Endothelial cell of umbilical vein (primary cell): Measurements from ENCODE around the gene DAPK2. TPM values are rescaled to one million over a fixed set of nuclear protein-coding genes. Genes with fewer than 3 reads are reported as not detected.

Experiments
- BruUV-seq: library from RNA; stranded (reverse); fragments of 400-500 nt; replicated peaks from 2 replicates; lab custom pipeline; 2021; lab: Mats Ljungman, UMichigan
- CTCF ChIA-PET: fragments of 300-600, 350-600 bp; sonication (Branson Sonifier 250); formaldehyde crosslinking; loops from one replicate; lab custom pipeline; 2021; ENCODE audit warnings: antibody characterized with exemption, inconsistent platforms; lab: Charles Lee
- POLR2A ChIA-PET: fragments of 300-600, 350-600 bp; sonication (Branson Sonifier 250); formaldehyde crosslinking; loops from one replicate; lab custom pipeline; 2021; ENCODE audit warnings: antibody characterized with exemption, inconsistent platforms; lab: Charles Lee
- DNase-seq: peaks from one replicate; pipeline ENCODE4 v3.0.0-alpha.2; 2011; ENCODE audit warnings: low read depth, low spot score
- FAIRE-seq: peaks from 2 replicates; lab custom pipeline; 2011; peaks lifted over from hg19 to GRCh38; lab: Jason Lieb, UNC
- H2AFZ ChIP-seq: 2 replicates; pipeline ENCODE4 v1.6.0; 2012; ENCODE audit warnings: low read depth, low read length, control low read depth, inconsistent platforms
- H3K27ac ChIP-seq: 2 replicates; pipeline ENCODE4 v1.5.1; 2011; ENCODE audit warnings: low read depth, mild to moderate bottlenecking, control low read depth, low read length, moderate library complexity; ENCODE audit not compliant: insufficient read depth
- H3K27me3 ChIP-seq, 2 experiments: 2 replicates each; pipeline versions ENCODE4 v1.6.0 to v1.6.1; 2011; ENCODE audit warnings: low read length in 2 of 2, mixed read lengths in 1 of 2; ENCODE audit not compliant: control insufficient read depth in 2 of 2, insufficient read depth in 2 of 2
- H3K36me3 ChIP-seq, 2 experiments: 2 replicates in 1 of 2; 3 replicates in 1 of 2; pipeline ENCODE4 v1.5.1; 2011; ENCODE audit warnings: low read length in 2 of 2, mild to moderate bottlenecking in 1 of 2, moderate library complexity in 1 of 2; ENCODE audit not compliant: control insufficient read depth in 2 of 2, insufficient read depth in 2 of 2; ENCODE audit errors: extremely low read depth in 1 of 2
- H3K4me1 ChIP-seq: 3 replicates; pipeline ENCODE4 v1.5.1; 2011; ENCODE audit warnings: mild to moderate bottlenecking, low read length; ENCODE audit not compliant: control insufficient read depth, insufficient read depth; ENCODE audit errors: extremely low read depth
- H3K4me2 ChIP-seq: 2 replicates; pipeline ENCODE4 v1.6.1; 2011; ENCODE audit warnings: low read length, control low read depth, mixed read lengths; ENCODE audit not compliant: insufficient read depth
- H3K4me3 ChIP-seq, 3 experiments: fragments of 200-600 bp in 1 of 3; sonication (generic), shearing (Covaris generic) in 1 of 3; replicated peaks in 1 of 3; 2 replicates each; pipeline ENCODE4 v1.5.1; 2011 to 2016; ENCODE audit warnings: control low read depth in 3 of 3, low read length in 3 of 3, mild to moderate bottlenecking in 2 of 3, inconsistent platforms in 1 of 3, low read depth in 1 of 3, moderate library complexity in 1 of 3; ENCODE audit not compliant: insufficient read depth in 1 of 3
- H3K79me2 ChIP-seq: 2 replicates; pipeline ENCODE4 v1.6.0; 2012; ENCODE audit warnings: low read length, inconsistent platforms; ENCODE audit not compliant: control insufficient read depth, insufficient read depth
- H3K9ac ChIP-seq: replicated peaks from 2 replicates; pipeline ENCODE3; 2011; ENCODE audit warnings: low read length, control low read depth; ENCODE audit not compliant: insufficient read depth; ENCODE audit errors: extremely low read depth
- H3K9me1 ChIP-seq: replicated peaks from 3 replicates; pipeline ENCODE4 v1.6.0; 2011; ENCODE audit warnings: mild to moderate bottlenecking, low read length; ENCODE audit not compliant: control insufficient read depth, insufficient read depth; ENCODE audit errors: extremely low read depth
- H3K9me3 ChIP-seq: replicated peaks from 2 replicates; pipeline ENCODE4 v1.5.1; 2012; ENCODE audit warnings: low read length, inconsistent platforms; ENCODE audit not compliant: control insufficient read depth, insufficient read depth
- H4K20me1 ChIP-seq: replicated peaks from 2 replicates; pipeline ENCODE3; 2011; ENCODE audit warnings: mild to moderate bottlenecking, low read length; ENCODE audit not compliant: control insufficient read depth, insufficient read depth; ENCODE audit errors: extremely low read depth
- EZH2 ChIP-seq: IDR thresholded peaks from 2 replicates; pipeline ENCODE4 v1.6.1; 2012; ENCODE audit warnings: borderline replicate concordance, low read depth, mild to moderate bottlenecking, moderate library complexity, low read length, inconsistent platforms; ENCODE audit not compliant: severe bottlenecking
- FOS ChIP-seq: IDR thresholded peaks from 2 replicates; pipeline ENCODE4 v1.6.1; 2011; ENCODE audit warnings: mild to moderate bottlenecking, low read length, moderate library complexity, borderline replicate concordance; ENCODE audit not compliant: insufficient read depth
- GATA2 ChIP-seq: IDR thresholded peaks from 2 replicates; pipeline ENCODE4 v1.7.0; 2011; ENCODE audit warnings: low read depth, mild to moderate bottlenecking, moderate library complexity, mixed read lengths, low read length; ENCODE audit not compliant: insufficient read length, insufficient read depth
- JUN ChIP-seq: IDR thresholded peaks from 2 replicates; pipeline ENCODE4 v1.6.1; 2011; ENCODE audit warnings: borderline replicate concordance, low read depth; ENCODE audit not compliant: insufficient read length, insufficient read depth
- MYC ChIP-seq: IDR thresholded peaks from one replicate; pipeline ENCODE4 v1.6.1; 2011; ENCODE audit warnings: mild to moderate bottlenecking, low read depth, low read length
- POLR2A ChIP-seq: IDR thresholded peaks from 2 replicates; pipeline ENCODE4 v1.6.1; 2012; ENCODE audit warnings: low read depth, mild to moderate bottlenecking, control low read depth, low read length
- POLR2AphosphoS5 ChIP-seq: IDR thresholded peaks from 2 replicates; pipeline ENCODE4 v1.6.1; 2012; ENCODE audit warnings: low read depth, mild to moderate bottlenecking, control low read depth, low read length, moderate library complexity; ENCODE audit not compliant: insufficient read depth
- dilution Hi-C: fragments of 300-500 bp; cut with MboI; formaldehyde crosslinking; loops from one replicate; pipeline ENCODE4 v1.15.0; 2019; ENCODE audit warnings: low sequenced_read_pairs; ENCODE audit not compliant: extremely low pct_ligation_motif_present
- intact Hi-C: fragments of 100-400 bp; cut with micrococcal nuclease; formaldehyde crosslinking; loops from one replicate; pipeline ENCODE4 v1.10.0; 2022
- polyA plus RNA-seq, 4 experiments: library from polyadenylated mRNA; depleted of rRNA in 3 of 4; stranded (reverse) in 3 of 4; unstranded in 1 of 4; fragments of >200 nt; gene quantifications; 2 replicates each; pipeline versions ENCODE4 v1.2.1 to v1.2.3, GENCODE V29; 2011 to 2012; ENCODE audit warnings: missing spikeins in 1 of 4
- total RNA-seq: library from RNA; stranded (reverse); gene quantifications from 2 replicates; pipeline ENCODE4 v1.2.3, GENCODE V29; 2021

The DAPK2 gene
- total and polyA plus RNA-seq, 2 donors (not counting 3 experiments of a cell fraction or from before 2014, with no cell fraction given): 2.8 to 6.7 TPM

- DNase-seq: no peak
- H3K9me1 ChIP-seq: no peaks in the 10 kb centered on the region
- FAIRE-seq: no peak
- H3K9me3 ChIP-seq: no peaks in the 10 kb centered on the region
- H3K36me3 ChIP-seq: no peaks in the 10 kb centered on the region
- no peaks in the 10 kb centered on the region for H3K79me2 ChIP-seq
- TF ChIP-seq POLR2AphosphoS5: no peak
- TF ChIP-seq FOS: no peak
- no peak for TF ChIP-seq MYC
- no peak for TF ChIP-seq JUN
- TF ChIP-seq GATA2: no peak
- TF ChIP-seq POLR2A: no peak
- no peak for TF ChIP-seq EZH2
- intact Hi-C loops: loop anchor here (5.0 kb wide), 1 partner anchor 37 kb away; no protein-coding TSS in a partner anchor
- no peaks in the 10 kb centered on the region for H4K20me1 ChIP-seq
- POLR2A ChIA-PET: no interaction called here
- H3K4me3 ChIP-seq: no peak overlapping the region
- H3K27ac ChIP-seq: no peak overlapping the region
- peaks cover 18% of the 10 kb centered on the region for H3K4me1 ChIP-seq
- no peak overlapping the region for H3K9ac ChIP-seq
- dilution Hi-C loops: no loop called here
- no peak overlapping the region for H3K4me2 ChIP-seq
- no TSS peak for BruUV-seq
- CTCF ChIA-PET: interaction anchor here (0.8 to 4.8 kb wide), 9 partner anchors 11 to 192 kb away, joined by 3 to 38 read pairs (median 4); partner anchors contain the start of gene DAPK2
- no peaks in the 10 kb centered on the region for H3K27me3 ChIP-seq
- no peak overlapping the region for H2AFZ ChIP-seq
Measured at GRCh38 chr15:63943829-63944680, 102.2 kb downstream of the DAPK2 start.
